H1 (cell line): ENCODE results near the gene SLC35E4. TPM values are rescaled to one million over a fixed set of nuclear protein-coding genes. Genes with fewer than 3 reads are reported as not detected.
A peak's percentile ranks its signal among the peaks of the same experiment; 100 is the strongest.

Source experiments
- CTCF ChIA-PET: fragments of 300-600 bp; sonication (Branson Sonifier 250); formaldehyde crosslinking; loops from one replicate; lab custom pipeline; 2021; ENCODE audit not compliant: partially characterized antibody; lab: Charles Lee
- POLR2A ChIA-PET: fragments of 300-600 bp; sonication (Branson Sonifier 250); formaldehyde crosslinking; loops from one replicate; lab custom pipeline; 2021; ENCODE audit warnings: inconsistent platforms; ENCODE audit not compliant: partially characterized antibody; lab: Charles Lee
- DNase-seq, 2 experiments: peaks; one replicate each; pipeline versions ENCODE4 v3.0.0 to v3.0.0-alpha.2; 2010 to 2022; ENCODE audit warnings: low spot score in 2 of 2, low read depth in 1 of 2, mixed read lengths in 1 of 2
- FAIRE-seq: peaks from 2 replicates; lab custom pipeline; 2011; peaks lifted over from hg19 to GRCh38; lab: Jason Lieb, UNC
- H2AFZ ChIP-seq: 2 replicates; pipeline ENCODE4 v1.8.1; 2012; ENCODE audit warnings: low read length, inconsistent platforms
- H2AK5ac ChIP-seq: 2 replicates; pipeline ENCODE4 v1.6.1; 2013; ENCODE audit warnings: low read depth, low read length
- H2BK120ac ChIP-seq: replicated peaks from 2 replicates; pipeline ENCODE3; 2013; ENCODE audit warnings: low read depth, low read length, inconsistent platforms
- H2BK12ac ChIP-seq: 2 replicates; pipeline ENCODE4 v1.6.1; 2013; ENCODE audit warnings: low read depth, low read length
- H2BK15ac ChIP-seq: 2 replicates; pipeline ENCODE4 v1.6.1; 2013; ENCODE audit warnings: low read length
- H2BK20ac ChIP-seq: 2 replicates; pipeline ENCODE4 v1.6.1; 2013; ENCODE audit warnings: low read length
- H2BK5ac ChIP-seq: 2 replicates; pipeline ENCODE4 v1.6.1; 2013; ENCODE audit warnings: low read depth, low read length
- H3K14ac ChIP-seq: 2 replicates; pipeline ENCODE4 v1.6.1; 2013; ENCODE audit warnings: inconsistent platforms; ENCODE audit not compliant: insufficient read length
- H3K18ac ChIP-seq: 2 replicates; pipeline ENCODE4 v1.6.1; 2013; ENCODE audit warnings: low read length; ENCODE audit errors: extremely low read depth
- H3K23ac ChIP-seq: 2 replicates; pipeline ENCODE4 v1.6.1; 2013; ENCODE audit warnings: inconsistent platforms; ENCODE audit not compliant: insufficient read length
- H3K23me2 ChIP-seq: 2 replicates; pipeline ENCODE4 v1.6.1; 2013; ENCODE audit warnings: low read depth, low read length
- H3K27ac ChIP-seq: 2 replicates; pipeline ENCODE4 v1.6.1; 2011; ENCODE audit warnings: low read depth, low read length, inconsistent platforms
- H3K27me3 ChIP-seq, 4 experiments: replicated peaks in 1 of 4; 1 replicate in 1 of 4; 2 replicates in 3 of 4; pipeline versions ENCODE4 v1.6.1 to v1.8.1; 2011 to 2013; ENCODE audit warnings: low read length in 3 of 4, mild to moderate bottlenecking in 3 of 4, inconsistent platforms in 2 of 4, mixed read lengths in 2 of 4, moderate library complexity in 1 of 4; ENCODE audit not compliant: control insufficient read depth in 3 of 4, insufficient read depth in 3 of 4; ENCODE audit errors: extremely low read depth in 1 of 4
- H3K36me3 ChIP-seq, 4 experiments: 2 replicates each; pipeline versions ENCODE4 v1.6.1 to v1.8.1; 2011 to 2013; ENCODE audit warnings: mild to moderate bottlenecking in 4 of 4, low read length in 3 of 4, moderate library complexity in 2 of 4, control low read depth in 1 of 4, inconsistent platforms in 1 of 4; ENCODE audit not compliant: insufficient read depth in 4 of 4, control insufficient read depth in 2 of 4
- H3K4ac ChIP-seq: replicated peaks from 2 replicates; pipeline ENCODE3; 2013; ENCODE audit warnings: low read length, low read depth, mixed read lengths, inconsistent platforms; ENCODE audit not compliant: insufficient read length
- H3K4me1 ChIP-seq, 4 experiments: replicated peaks in 1 of 4; 1 replicate in 1 of 4; 2 replicates in 3 of 4; pipeline versions ENCODE4 v1.6.1 to v1.8.1; 2011 to 2013; ENCODE audit warnings: low read length in 3 of 4, inconsistent platforms in 2 of 4, mixed read lengths in 1 of 4; ENCODE audit not compliant: insufficient read depth in 4 of 4, control insufficient read depth in 3 of 4
- H3K4me2 ChIP-seq, 2 experiments: 2 replicates each; pipeline versions ENCODE4 v1.6.1 to v1.8.1; 2011 to 2013; ENCODE audit warnings: low read depth in 2 of 2, low read length in 2 of 2, control low read depth in 1 of 2, inconsistent platforms in 1 of 2, mild to moderate bottlenecking in 1 of 2; ENCODE audit not compliant: insufficient read depth in 1 of 2
- H3K4me3 ChIP-seq, 4 experiments: fragments of 200-600, 300-600 bp in 1 of 4; sonication (generic), shearing (Covaris generic), sonication (Bioruptor Twin) in 1 of 4; 2 replicates each; pipeline versions ENCODE4 v1.5.1 to v1.8.1; 2011 to 2016; ENCODE audit warnings: low read length in 4 of 4, low read depth in 3 of 4, control low read depth in 2 of 4, inconsistent platforms in 2 of 4, mild to moderate bottlenecking in 2 of 4, mixed read lengths in 1 of 4, moderate library complexity in 1 of 4; ENCODE audit not compliant: insufficient read depth in 2 of 4; ENCODE audit errors: extremely low read depth in 1 of 4
- H3K56ac ChIP-seq: replicated peaks from 2 replicates; pipeline ENCODE3; 2013; ENCODE audit warnings: low read depth, mild to moderate bottlenecking, mixed read lengths, low read length, inconsistent platforms; ENCODE audit not compliant: insufficient read length
- H3K79me1 ChIP-seq: 2 replicates; pipeline ENCODE4 v1.6.1; 2013; ENCODE audit warnings: low read depth, low read length, control low read depth
- H3K79me2 ChIP-seq, 2 experiments: 2 replicates each; pipeline versions ENCODE4 v1.6.1 to v1.8.1; 2012 to 2013; ENCODE audit warnings: low read length in 2 of 2, mild to moderate bottlenecking in 2 of 2, inconsistent platforms in 1 of 2; ENCODE audit not compliant: insufficient read depth in 2 of 2, control insufficient read depth in 1 of 2
- H3K9ac ChIP-seq, 4 experiments: replicated peaks in 1 of 4; 1 replicate in 1 of 4; 2 replicates in 3 of 4; pipeline versions ENCODE4 v1.6.1 to v1.8.1; 2011 to 2013; ENCODE audit warnings: low read depth in 3 of 4, low read length in 3 of 4, control low read depth in 2 of 4, mild to moderate bottlenecking in 2 of 4, moderate library complexity in 2 of 4, inconsistent platforms in 1 of 4; ENCODE audit errors: extremely low read depth in 1 of 4
- H3K9me3 ChIP-seq, 2 experiments: 2 replicates each; pipeline versions ENCODE4 v1.6.1 to v1.8.1; 2012 to 2013; ENCODE audit warnings: mild to moderate bottlenecking in 2 of 2, moderate library complexity in 2 of 2, control low read depth in 1 of 2, inconsistent platforms in 1 of 2, low read depth in 1 of 2, low read length in 1 of 2, mixed read lengths in 1 of 2; ENCODE audit not compliant: insufficient read depth in 2 of 2
- H4K20me1 ChIP-seq, 2 experiments: replicated peaks in 1 of 2; 2 replicates each; pipeline versions ENCODE3 to v1.8.1; 2011 to 2013; ENCODE audit warnings: inconsistent platforms in 2 of 2, low read length in 2 of 2, mild to moderate bottlenecking in 1 of 2; ENCODE audit not compliant: insufficient read depth in 2 of 2, control insufficient read depth in 1 of 2
- H4K5ac ChIP-seq: 2 replicates; pipeline ENCODE4 v1.6.1; 2013; ENCODE audit warnings: low read length, low read depth, mixed read lengths, inconsistent platforms; ENCODE audit not compliant: insufficient read length
- H4K8ac ChIP-seq: 2 replicates; pipeline ENCODE4 v1.8.0; 2013; ENCODE audit warnings: mild to moderate bottlenecking, moderate library complexity, low read length, inconsistent platforms; ENCODE audit not compliant: insufficient read depth; ENCODE audit errors: extremely low read depth
- H4K91ac ChIP-seq: replicated peaks from 2 replicates; pipeline ENCODE3; 2013; ENCODE audit warnings: low read length, mixed read lengths, inconsistent platforms; ENCODE audit not compliant: insufficient read length
- ATF3 ChIP-seq: IDR thresholded peaks from 2 replicates; pipeline ENCODE4 v1.6.1; 2011; ENCODE audit warnings: low read depth, mild to moderate bottlenecking, low read length; ENCODE audit not compliant: insufficient read depth
- KDM4A ChIP-seq: IDR thresholded peaks from one replicate; pipeline ENCODE4 v1.7.1; 2012; ENCODE audit warnings: low read depth, mild to moderate bottlenecking, moderate library complexity, low read length, inconsistent platforms; ENCODE audit not compliant: severe bottlenecking
- ZNF274 ChIP-seq: IDR thresholded peaks from 2 replicates; pipeline ENCODE4 v1.7.0; 2012; ENCODE audit warnings: low read length, borderline replicate concordance; ENCODE audit errors: extremely low read depth
- WGBS, 2 experiments: shearing (Covaris generic) in 1 of 2; methylation state at CpG; one replicate each; pipeline versions ENCODE4 v1.1.6 to v1.1.7; 2013 to 2015; ENCODE audit warnings: low lambda C conversion rate in 2 of 2, mixed read lengths in 2 of 2, inconsistent platforms in 1 of 2, low coverage in 1 of 2, missing lambda C conversion rate in 1 of 2; ENCODE audit not compliant: insufficient replicate concordance in 2 of 2, insufficient coverage in 1 of 2, insufficient read length in 1 of 2; ENCODE audit errors: extremely low coverage in 1 of 2, missing lambda C conversion rate in 1 of 2; 5-methylcytosine and 5-hydroxymethylcytosine counted together
- polyA plus RNA-seq, 7 experiments: library from polyadenylated mRNA; depleted of rRNA in 3 of 7; stranded (reverse) in 5 of 7; unstranded in 2 of 7; fragments of >200 nt in 5 of 7; fragments of 200-250 nt in 2 of 7; gene quantifications; 1 replicate in 5 of 7; 2 replicates in 1 of 7; 4 replicates in 1 of 7; pipeline versions ENCODE4 v1.2.1 to v1.2.3, GENCODE V29; 2011 to 2013; ENCODE audit warnings: missing spikeins in 2 of 7, mixed read lengths in 2 of 7
- total RNA-seq: library from RNA; stranded (reverse); fragmentation: NEBNext Ultra II Directional; extraction: Animal tissue kit (Norgen Biotek cat#: 25700); gene quantifications from 2 replicates; pipeline ENCODE4 v1.2.1, GENCODE V29; 2021

The SLC35E4 gene
- total and polyA plus RNA-seq, 2 of the 8 experiments (the other 6 are each of a cell fraction or from before 2014, with no cell fraction given), result 5.1 to 5.6 TPM

GRCh38 chr22:30610299-30610698 lies 25.3 kb upstream of the SLC35E4 start:
- H2BK5ac ChIP-seq, result 0 out of 2 replicates have a peak overlapping the region, but pooled peaks have one; percentile 20
- no peak for DNase-seq
- no peak overlapping the region for H3K23ac ChIP-seq
- no peak overlapping the region for H4K5ac ChIP-seq
- H3K18ac ChIP-seq, result no peak overlapping the region
- no peak overlapping the region for H2BK12ac ChIP-seq
- H3K27me3 ChIP-seq, result no peaks in the 10 kb centered on the region
- no peak overlapping the region for H3K27ac ChIP-seq
- no peak overlapping the region for H3K4me2 ChIP-seq
- no peak overlapping the region for H4K91ac ChIP-seq
- H3K4me1 ChIP-seq, result peaks cover 1 to 29% (median 11%) of the 10 kb centered on the region in 4 experiments
- H2BK20ac ChIP-seq, result no peak overlapping the region
- H3K4me3 ChIP-seq, result no peak overlapping the region
- H3K9me3 ChIP-seq, result no peaks in the 10 kb centered on the region
- H2BK15ac ChIP-seq, result no peak overlapping the region
- H3K79me2 ChIP-seq, result peaks cover 0 to 15% of the 10 kb centered on the region in 2 experiments; a peak in 2 of 4 replicates
- 0 out of 2 replicates have a peak, but pooled peaks cover 2% of the 10 kb centered on the region for H3K79me1 ChIP-seq
- no peak overlapping the region for H3K56ac ChIP-seq
- peaks cover 8 to 47% (median 29%) of the 10 kb centered on the region in 4 experiments; a peak in 7 of 8 replicates for H3K36me3 ChIP-seq
- H3K23me2 ChIP-seq, result peaks cover 9% of the 10 kb centered on the region; the same call in 1 of the 2 replicates
- H3K9ac ChIP-seq, result no peak overlapping the region
- no peak overlapping the region for H2AFZ ChIP-seq
- 84% methylated on average over 7 of the region's 7 CpGs; no CpG with 5 or more reads in 1 of the 2 experiments for WGBS, 2 experiments
- H2AK5ac ChIP-seq, result no peak overlapping the region
- FAIRE-seq, result no peak
- H3K14ac ChIP-seq, result no peak overlapping the region
- CTCF ChIA-PET, result interaction anchor here (1.4 to 7.0 kb wide), 3 partner anchors 8 to 124 kb away, joined by 3 to 47 read pairs (median 4); partner anchors contain the start of gene SLC35E4
- peaks cover 0 to 2% of the 10 kb centered on the region in 2 experiments for H4K20me1 ChIP-seq
- no peak overlapping the region for H3K4ac ChIP-seq
- POLR2A ChIA-PET, result interaction anchor here (2.3 kb wide), 1 partner anchor 9 kb away, joined by 10 read pairs; no protein-coding TSS in a partner anchor
- H4K8ac ChIP-seq, result no peak overlapping the region
- H2BK120ac ChIP-seq, result no peak overlapping the region
- no peak for TF ChIP-seq ATF3
- no peak for TF ChIP-seq ZNF274
- no peak for TF ChIP-seq KDM4A
